HEK293T (cell line): ENCODE results near the gene ZYG11A.

Source experiments
- CTCF ChIA-PET: fragments of 350-600 bp; formaldehyde crosslinking; extraction: SDS; loops from one replicate; lab custom pipeline; 2021; ENCODE audit warnings: antibody characterized with exemption, inconsistent platforms; lab: Yijun Ruan, JAX
- POLR2A ChIA-PET: fragments of 350-600 bp; formaldehyde crosslinking; extraction: SDS; loops from one replicate; lab custom pipeline; 2020; ENCODE audit warnings: antibody characterized with exemption, inconsistent platforms; lab: Yijun Ruan, JAX
- DNase-seq: peaks from one replicate; pipeline ENCODE4 v3.0.0; 2012; ENCODE audit warnings: mixed read lengths; ENCODE audit errors: extremely low spot score
- ARNT ChIP-seq: fragments of 450-650 bp; IDR thresholded peaks from 2 replicates; pipeline ENCODE4 v1.6.1; 2017; ENCODE audit warnings: mild to moderate bottlenecking
- BHLHE40 ChIP-seq: fragments of 450-650 bp; IDR thresholded peaks from 2 replicates; pipeline ENCODE4 v1.6.1; 2016; ENCODE audit warnings: mild to moderate bottlenecking, moderate library complexity, borderline replicate concordance
- CTBP1 ChIP-seq: fragments of 450-650 bp; IDR thresholded peaks from 2 replicates; pipeline ENCODE4 v1.6.1; 2016; ENCODE audit warnings: borderline replicate concordance
- ELF4 ChIP-seq: fragments of 450-650 bp; IDR thresholded peaks from 2 replicates; pipeline ENCODE4 v1.6.1; 2017; ENCODE audit warnings: antibody characterized with exemption
- FOXA1 ChIP-seq: fragments of 450-650 bp; IDR thresholded peaks from 2 replicates; pipeline ENCODE4 v1.6.1; 2016; ENCODE audit warnings: mild to moderate bottlenecking
- FOXK2 ChIP-seq: fragments of 450-650 bp; IDR thresholded peaks from 2 replicates; pipeline ENCODE4 v1.6.1; 2016; ENCODE audit warnings: mild to moderate bottlenecking
- FOXM1 ChIP-seq: fragments of 450-650 bp; IDR thresholded peaks from 2 replicates; pipeline ENCODE4 v1.6.1; 2017; ENCODE audit warnings: mild to moderate bottlenecking, borderline replicate concordance
- HDGF ChIP-seq: fragments of 450-650 bp; IDR thresholded peaks from 2 replicates; pipeline ENCODE4 v1.6.1; 2017; ENCODE audit warnings: antibody characterized with exemption, borderline replicate concordance
- L3MBTL2 ChIP-seq: fragments of 450-650 bp; conservative IDR thresholded peaks from 2 replicates; pipeline ENCODE4 v1.6.1; 2016; ENCODE audit warnings: mild to moderate bottlenecking
- LEF1 ChIP-seq: fragments of 450-650 bp; IDR thresholded peaks from 2 replicates; pipeline ENCODE4 v1.6.1; 2017; ENCODE audit warnings: mild to moderate bottlenecking, borderline replicate concordance
- NFRKB ChIP-seq: fragments of 450-650 bp; IDR thresholded peaks from 2 replicates; pipeline ENCODE4 v1.6.1; 2016; ENCODE audit warnings: mild to moderate bottlenecking, moderate library complexity
- SP1 ChIP-seq: fragments of 450-650 bp; IDR thresholded peaks from 2 replicates; pipeline ENCODE4 v1.6.1; 2017
- SUZ12 ChIP-seq: fragments of 450-650 bp; IDR thresholded peaks from 2 replicates; pipeline ENCODE4 v1.6.1; 2016; ENCODE audit warnings: mild to moderate bottlenecking
- TARDBP ChIP-seq: fragments of 450-650 bp; IDR thresholded peaks from 2 replicates; pipeline ENCODE4 v1.6.1; 2016
- ZNF384 ChIP-seq: fragments of 450-650 bp; IDR thresholded peaks from 2 replicates; pipeline ENCODE4 v1.6.1; 2016
- TF ChIP-seq, protein P1 (sequence below): fragments of 450-650 bp; IDR thresholded peaks from 2 replicates; pipeline ENCODE4 v1.6.1; 2016

ZYG11A gene

GRCh38 chr1:52938183-52938451 lies 95.6 kb downstream of the ZYG11A start:
- TF ChIP-seq FOXK2 (no peak), BHLHE40 (no peak), ELF4 (no peak), CTBP1 (no peak), NFRKB (no peak), ARNT (no peak), L3MBTL2 (no peak), TARDBP (no peak), HDGF (no peak)
- TF ChIP-seq, protein P1, sequence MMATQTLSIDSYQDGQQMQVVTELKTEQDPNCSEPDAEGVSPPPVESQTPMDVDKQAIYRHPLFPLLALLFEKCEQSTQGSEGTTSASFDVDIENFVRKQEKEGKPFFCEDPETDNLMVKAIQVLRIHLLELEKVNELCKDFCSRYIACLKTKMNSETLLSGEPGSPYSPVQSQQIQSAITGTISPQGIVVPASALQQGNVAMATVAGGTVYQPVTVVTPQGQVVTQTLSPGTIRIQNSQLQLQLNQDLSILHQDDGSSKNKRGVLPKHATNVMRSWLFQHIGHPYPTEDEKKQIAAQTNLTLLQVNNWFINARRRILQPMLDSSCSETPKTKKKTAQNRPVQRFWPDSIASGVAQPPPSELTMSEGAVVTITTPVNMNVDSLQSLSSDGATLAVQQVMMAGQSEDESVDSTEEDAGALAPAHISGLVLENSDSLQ = no peak
- no peak for DNase-seq
- ChIA-PET POLR2A (no interaction called here), CTCF (no interaction called here)

DNA sequence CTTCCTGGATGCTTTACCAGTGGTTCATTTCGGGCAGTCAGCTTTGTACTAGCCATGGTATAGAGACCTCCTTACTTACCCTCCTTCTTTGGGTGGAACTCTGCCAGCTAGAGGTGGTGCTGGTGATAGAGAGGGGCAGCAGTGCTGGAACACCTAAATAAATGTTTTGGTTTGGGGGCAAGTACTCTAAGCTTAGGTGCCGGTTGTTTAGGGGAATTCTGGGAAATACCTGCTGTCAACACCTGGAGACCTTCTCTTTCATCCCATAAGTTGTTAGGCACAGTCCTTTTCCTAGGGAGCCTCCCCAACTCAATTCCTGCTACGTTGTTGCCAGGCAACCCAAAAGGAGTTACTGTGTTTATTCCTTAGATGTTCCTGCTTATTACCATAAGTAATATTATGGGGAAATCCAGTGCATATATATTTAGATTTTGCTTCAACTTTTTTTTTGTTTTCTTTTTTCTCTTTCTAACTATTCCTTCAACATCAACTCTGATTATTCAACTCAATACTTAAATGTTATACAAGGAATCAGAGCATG lies 101.4 kb downstream of the ZYG11A start:
- CTCF ChIA-PET = interaction anchor here (0.6 kb wide), 1 partner anchor 86 kb away, joined by 3 read pairs; no protein-coding TSS in a partner anchor
- TF ChIP-seq ARNT = no peak
- TF ChIP-seq, protein P1 = no peak
- TF ChIP-seq SUZ12 = no peak
- TF ChIP-seq CTBP1 = no peak
- TF ChIP-seq SP1 = no peak
- TF ChIP-seq FOXK2 = no peak
- no peak for TF ChIP-seq BHLHE40
- no peak for TF ChIP-seq LEF1
- no peak for TF ChIP-seq ELF4
- no peak for TF ChIP-seq TARDBP
- no peak for TF ChIP-seq ZNF384
- no peak for TF ChIP-seq NFRKB
- TF ChIP-seq L3MBTL2 = no peak
- no peak for TF ChIP-seq HDGF
- no peak for TF ChIP-seq FOXM1
- TF ChIP-seq FOXA1 = no peak
- POLR2A ChIA-PET = no interaction called here
- no peak for DNase-seq

DNA sequence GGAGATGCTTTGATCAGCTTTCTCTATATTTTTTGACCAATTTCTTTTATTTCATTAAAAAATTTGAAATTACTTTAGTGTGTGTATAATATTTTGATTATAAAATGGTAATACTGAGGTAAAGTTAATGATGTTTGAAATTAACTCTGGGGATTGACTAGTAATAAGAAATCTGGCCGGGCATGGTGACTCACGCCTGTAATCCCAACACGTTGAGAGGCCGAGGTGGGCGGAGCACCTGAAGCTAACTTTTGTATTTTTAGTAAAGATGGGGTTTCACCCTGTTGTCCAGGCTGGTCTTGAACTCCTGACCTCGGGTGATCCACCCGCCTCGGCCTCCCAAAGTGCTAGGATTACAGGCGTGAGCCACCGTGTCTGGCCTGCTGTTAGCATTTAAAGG lies 102.0 kb downstream of the ZYG11A start:
- CTCF ChIA-PET = no interaction called here
- DNase-seq = no peak
- TF ChIP-seq LEF1 (no peak), L3MBTL2 (no peak), CTBP1 (no peak), SP1 (no peak), ZNF384 (no peak), ARNT (no peak), HDGF (no peak)
- POLR2A ChIA-PET = no interaction called here
